NOMO-1 treated with dmso at 0.1 percent for 144 hours (cell line): Measurements from ENCODE around the gene ORM2.
"Not testable (repeated sequence)": the region's sequence is repeated elsewhere in the genome, so short reads cannot be mapped to it uniquely, and the experiment has no call there.

Experiments
- DNase-seq: peaks from one replicate; lab custom pipeline; 2025; ENCODE audit not compliant: unreplicated experiment; lab: John Stamatoyannopoulos, UW

Gene ORM2

GRCh38 chr9:114313186-114313585 lies 16.5 kb upstream of the ORM2 start:
- no peak for DNase-seq

- no peak for DNase-seq
Observed at GRCh38 chr9:114314256-114314867, 15.3 kb upstream of the ORM2 start.

- DNase-seq = no peak
Observed at GRCh38 chr9:114314881-114315722, 14.6 kb upstream of the ORM2 start.

- DNase-seq = no peak
Observed at GRCh38 chr9:114315723-114316363, 13.8 kb upstream of the ORM2 start.

GRCh38 chr9:114316605-114317230 lies 13.0 kb upstream of the ORM2 start:
- DNase-seq = no peak

GRCh38 chr9:114317665-114318357 lies 11.9 kb upstream of the ORM2 start:
- peak; percentile 8 for DNase-seq

- DNase-seq = no peak
Observed at GRCh38 chr9:114318416-114318815, 11.3 kb upstream of the ORM2 start.

GRCh38 chr9:114319147-114319546 lies 10.5 kb upstream of the ORM2 start:
- DNase-seq = no peak

GRCh38 chr9:114320710-114321109 lies 9.0 kb upstream of the ORM2 start:
- not testable (repeated sequence) for DNase-seq

- DNase-seq = no peak
Observed at GRCh38 chr9:114321759-114322158, 7.9 kb upstream of the ORM2 start.

- DNase-seq = not testable (repeated sequence)
Observed at GRCh38 chr9:114322160-114322818, 7.4 kb upstream of the ORM2 start.

GRCh38 chr9:114322831-114323531 lies 6.7 kb upstream of the ORM2 start, which contains the start of gene ORM1:
Gene ORM1, plus strand, starts transcription at chr9:114323098. Its CDS starts 36 bp downstream, at chr9:114323134.
- DNase-seq = not testable (repeated sequence)

GRCh38 chr9:114323849-114324248 lies 5.8 kb upstream of the ORM2 start:
- DNase-seq = not testable (repeated sequence)

- DNase-seq = no peak
Observed at GRCh38 chr9:114324492-114324891, 5.2 kb upstream of the ORM2 start.

- not testable (repeated sequence) for DNase-seq
Observed at GRCh38 chr9:114324965-114325364, 4.7 kb upstream of the ORM2 start.

GRCh38 chr9:114325684-114326254 lies 3.9 kb upstream of the ORM2 start:
- DNase-seq = not testable (repeated sequence)

- DNase-seq = no peak
Observed at GRCh38 chr9:114327749-114328148, 1.9 kb upstream of the ORM2 start.

- DNase-seq = not testable (repeated sequence)
Observed at GRCh38 chr9:114328357-114328820, 1.3 kb upstream of the ORM2 start.
